GM23338 (cell line): ENCODE results near the gene DNAI1. TPM values are rescaled to one million over a fixed set of nuclear protein-coding genes. Genes with fewer than 3 reads are reported as not detected.

Experiments used
- ATAC-seq: fragments of 200-7000 bp; cut with Tn5 transposase; 3 replicates; pipeline ENCODE4 v1.9.1; 2020
- DNase-seq: peaks from one replicate; pipeline ENCODE4 v3.0.0-alpha.2; 2015; ENCODE audit warnings: low spot score
- H2AFZ ChIP-seq: fragments of 200-600 bp; sonication (generic); 2 replicates; pipeline ENCODE4 v1.8.0; 2016; ENCODE audit warnings: antibody characterized with exemption, mild to moderate bottlenecking, moderate library complexity
- H3F3A ChIP-seq: fragments of 200-600 bp; sonication (generic); replicated peaks from 2 replicates; pipeline ENCODE4 v1.8.0; 2017; ENCODE audit warnings: antibody characterized with exemption, mixed run types, low read depth
- H3K27ac ChIP-seq: fragments of 200-600 bp; sonication (generic); 2 replicates; pipeline ENCODE4 v1.6.1; 2016; ENCODE audit warnings: low read depth
- H3K27me3 ChIP-seq: fragments of 200-600 bp; sonication (generic); 2 replicates; pipeline ENCODE4 v1.8.0; 2016; ENCODE audit warnings: mild to moderate bottlenecking, mixed run types, moderate library complexity; ENCODE audit not compliant: insufficient read depth
- H3K36me3 ChIP-seq: fragments of 200-600 bp; sonication (generic); 2 replicates; pipeline ENCODE4 v1.8.0; 2016; ENCODE audit warnings: mild to moderate bottlenecking; ENCODE audit not compliant: insufficient read depth
- H3K4me1 ChIP-seq: fragments of 200-600 bp; sonication (generic); 2 replicates; pipeline ENCODE4 v1.8.0; 2016; ENCODE audit warnings: mild to moderate bottlenecking, moderate library complexity; ENCODE audit not compliant: insufficient read depth
- H3K4me2 ChIP-seq: fragments of 200-600 bp; sonication (generic); 2 replicates; pipeline ENCODE4 v1.7.1; 2017; ENCODE audit warnings: mixed run types
- H3K4me3 ChIP-seq: fragments of 200-600 bp; sonication (generic); 2 replicates; pipeline ENCODE4 v1.6.1; 2016; ENCODE audit warnings: mixed run types
- H3K79me2 ChIP-seq: fragments of 200-600 bp; sonication (generic); replicated peaks from 2 replicates; pipeline ENCODE4 v1.8.0; 2017; ENCODE audit warnings: mild to moderate bottlenecking; ENCODE audit not compliant: insufficient read depth
- H3K9me2 ChIP-seq: fragments of 200-600 bp; sonication (generic); 2 replicates; pipeline ENCODE4 v1.8.0; 2017; ENCODE audit not compliant: insufficient read depth
- H4K20me1 ChIP-seq: fragments of 200-600 bp; sonication (generic); replicated peaks from 2 replicates; pipeline ENCODE4 v1.8.0; 2017; ENCODE audit warnings: mild to moderate bottlenecking; ENCODE audit not compliant: insufficient read depth
- H3K27ac Mint-ChIP-seq: 2 replicates; pipeline ENCODE4 v1.8.0; 2020; ENCODE audit warnings: inconsistent platforms, mild to moderate bottlenecking, moderate library complexity, mixed read lengths
- H3K27me3 Mint-ChIP-seq: 3 replicates; pipeline ENCODE4 v1.8.0; 2022; ENCODE audit warnings: low read depth, mild to moderate bottlenecking, moderate library complexity, mixed read lengths, inconsistent platforms; ENCODE audit not compliant: insufficient read depth, poor library complexity
- H3K36me3 Mint-ChIP-seq: 3 replicates; pipeline ENCODE4 v1.8.0; 2021; ENCODE audit warnings: low read depth, mild to moderate bottlenecking, inconsistent platforms, moderate library complexity, mixed read lengths
- H3K4me1 Mint-ChIP-seq: 3 replicates; pipeline ENCODE4 v1.8.0; 2020; ENCODE audit warnings: mild to moderate bottlenecking, inconsistent platforms, mixed read lengths
- H3K4me3 Mint-ChIP-seq: 3 replicates; pipeline ENCODE4 v1.8.0; 2021; ENCODE audit warnings: moderate library complexity, mild to moderate bottlenecking, inconsistent platforms, mixed read lengths
- H3K9me3 Mint-ChIP-seq: 3 replicates; pipeline ENCODE4 v1.8.0; 2020; ENCODE audit warnings: moderate library complexity, mild to moderate bottlenecking, inconsistent platforms, mixed read lengths
- CREB1 ChIP-seq: fragments of 250-450 bp; sonication (Bioruptor Pico); IDR thresholded peaks from 2 replicates; pipeline ENCODE4 v1.5.0; 2020; ENCODE audit warnings: low read depth, mild to moderate bottlenecking, moderate library complexity
- CTCF ChIP-seq, 2 experiments: fragments of 200-600 bp in 1 of 2; sonication (generic) in 1 of 2; conservative IDR thresholded peaks; 2 replicates each; pipeline versions ENCODE4 v1.5.1 to v1.6.1; 2016 to 2017; ENCODE audit warnings: antibody characterized with exemption in 2 of 2, low read depth in 2 of 2, mild to moderate bottlenecking in 2 of 2, moderate library complexity in 1 of 2
- EZH2 ChIP-seq: fragments of 200-600 bp; sonication (generic); IDR thresholded peaks from one replicate; pipeline ENCODE4 v1.8.0; 2017; ENCODE audit warnings: antibody characterized with exemption, mild to moderate bottlenecking, low read depth; ENCODE audit not compliant: unreplicated experiment
- EZH2phosphoT487 ChIP-seq: fragments of 200-600 bp; sonication (generic); IDR thresholded peaks from one replicate; pipeline ENCODE4 v1.8.1; 2018; ENCODE audit warnings: antibody characterized with exemption; ENCODE audit not compliant: unreplicated experiment
- JUNB ChIP-seq: IDR thresholded peaks from one replicate; pipeline ENCODE4 v1.6.1; 2016; ENCODE audit warnings: antibody characterized with exemption; ENCODE audit not compliant: unreplicated experiment
- NANOG ChIP-seq: IDR thresholded peaks from 2 replicates; pipeline ENCODE4 v1.6.1; 2016; ENCODE audit warnings: antibody characterized with exemption, borderline replicate concordance
- POLR2AphosphoS5 ChIP-seq: IDR thresholded peaks from 2 replicates; pipeline ENCODE4 v1.6.1; 2016; ENCODE audit warnings: antibody characterized with exemption, low read depth
- REST ChIP-seq: IDR thresholded peaks from one replicate; pipeline ENCODE4 v1.6.1; 2018; ENCODE audit warnings: antibody characterized with exemption; ENCODE audit not compliant: unreplicated experiment
- STAT1 ChIP-seq: IDR thresholded peaks from one replicate; pipeline ENCODE4 v1.6.1; 2016; ENCODE audit warnings: antibody characterized with exemption; ENCODE audit not compliant: unreplicated experiment
- ZNF114 ChIP-seq: fragments of 250-450 bp; sonication (Bioruptor Pico); IDR thresholded peaks from 2 replicates; pipeline ENCODE4 v1.5.0; 2020; ENCODE audit warnings: mild to moderate bottlenecking, moderate library complexity
- ZNF331 ChIP-seq: fragments of 250-450 bp; sonication (Bioruptor Pico); IDR thresholded peaks from 2 replicates; pipeline ENCODE4 v1.5.0; 2020; ENCODE audit warnings: low read depth, mild to moderate bottlenecking, moderate library complexity
- polyA plus RNA-seq: library from polyadenylated mRNA; unstranded; fragments of >200 nt; fragmentation: Nextera tagmentation; extraction: Ambion mirVana; gene quantifications from 2 replicates; pipeline ENCODE4 v1.2.1, GENCODE V29; 2016
- total RNA-seq: library from RNA; depleted of rRNA; stranded (reverse); fragments of >200 nt; shearing (Covaris generic); gene quantifications from 2 replicates; pipeline ENCODE4 v1.2.3, GENCODE V29; 2014
- TF ChIP-seq, protein P1 (sequence below): fragments of 250-450 bp; sonication (Bioruptor Pico); IDR thresholded peaks from 2 replicates; pipeline ENCODE4 v1.5.0; 2020; ENCODE audit warnings: mild to moderate bottlenecking, moderate library complexity
- TF ChIP-seq, protein P2 (sequence below): IDR thresholded peaks from 2 replicates; pipeline ENCODE4 v1.6.1; 2016; ENCODE audit warnings: antibody characterized with exemption

DNAI1 gene
- total and polyA plus RNA-seq, 2 experiments from 2014 or later: 1.0 to 1.1 TPM

DNA sequence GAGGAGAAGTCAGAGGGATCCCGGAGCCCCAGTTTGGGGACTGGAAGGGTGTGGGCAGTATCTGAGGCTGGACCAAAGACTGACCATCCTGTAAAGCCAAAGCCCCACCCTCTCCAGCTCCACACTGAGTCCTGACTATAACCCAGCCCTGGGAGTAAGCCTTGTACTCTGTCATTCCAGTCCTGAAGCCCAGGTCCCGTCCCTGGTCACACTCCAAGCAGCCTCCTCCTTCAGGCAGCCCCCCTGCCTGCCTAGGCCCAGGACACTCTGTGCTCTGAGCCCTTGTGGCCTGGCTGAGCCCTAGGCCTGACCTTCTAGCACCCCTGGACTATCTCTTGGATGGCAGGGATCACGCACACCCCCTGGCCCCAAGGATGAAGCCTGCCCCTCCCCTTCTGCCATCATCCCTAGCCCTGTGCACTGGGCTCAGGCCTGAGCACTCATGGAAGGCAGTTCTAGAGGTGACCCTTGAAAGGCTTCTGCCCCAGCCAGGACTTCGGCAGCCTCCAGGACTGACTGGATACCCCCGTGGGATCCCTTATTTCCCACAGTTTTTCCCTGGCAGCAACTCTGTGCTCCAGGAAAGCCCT, 92.2 kb downstream of the DNAI1 start:
- no peaks in the 10 kb centered on the region; the same call in 2 of the 3 replicates for H3K9me3 Mint-ChIP-seq
- H3K27ac Mint-ChIP-seq: no peak overlapping the region
- Histone ChIP-seq H3K36me3 (no peaks in the 10 kb centered on the region), H3K27me3 (no peaks in the 10 kb centered on the region), H3K27ac (no peak overlapping the region), H4K20me1 (no peaks in the 10 kb centered on the region), H3K9me2 (no peaks in the 10 kb centered on the region), H3K4me1 (peaks cover 12% of the 10 kb centered on the region), H2AFZ (no peak overlapping the region), H3K4me3 (no peak overlapping the region), H3F3A (no peaks in the 10 kb centered on the region), H3K4me2 (no peak overlapping the region), H3K79me2 (no peaks in the 10 kb centered on the region)
- H3K36me3 Mint-ChIP-seq: no peaks in the 10 kb centered on the region
- H3K27me3 Mint-ChIP-seq: peaks cover 16% of the 10 kb centered on the region
- DNase-seq (no peak), ATAC-seq (no peak)
- no peak overlapping the region for H3K4me3 Mint-ChIP-seq
- no peak for TF ChIP-seq NANOG
- no peak for TF ChIP-seq STAT1
- TF ChIP-seq ZNF114 (CRISPR knock-in tag): no peak
- TF ChIP-seq, protein P1, sequence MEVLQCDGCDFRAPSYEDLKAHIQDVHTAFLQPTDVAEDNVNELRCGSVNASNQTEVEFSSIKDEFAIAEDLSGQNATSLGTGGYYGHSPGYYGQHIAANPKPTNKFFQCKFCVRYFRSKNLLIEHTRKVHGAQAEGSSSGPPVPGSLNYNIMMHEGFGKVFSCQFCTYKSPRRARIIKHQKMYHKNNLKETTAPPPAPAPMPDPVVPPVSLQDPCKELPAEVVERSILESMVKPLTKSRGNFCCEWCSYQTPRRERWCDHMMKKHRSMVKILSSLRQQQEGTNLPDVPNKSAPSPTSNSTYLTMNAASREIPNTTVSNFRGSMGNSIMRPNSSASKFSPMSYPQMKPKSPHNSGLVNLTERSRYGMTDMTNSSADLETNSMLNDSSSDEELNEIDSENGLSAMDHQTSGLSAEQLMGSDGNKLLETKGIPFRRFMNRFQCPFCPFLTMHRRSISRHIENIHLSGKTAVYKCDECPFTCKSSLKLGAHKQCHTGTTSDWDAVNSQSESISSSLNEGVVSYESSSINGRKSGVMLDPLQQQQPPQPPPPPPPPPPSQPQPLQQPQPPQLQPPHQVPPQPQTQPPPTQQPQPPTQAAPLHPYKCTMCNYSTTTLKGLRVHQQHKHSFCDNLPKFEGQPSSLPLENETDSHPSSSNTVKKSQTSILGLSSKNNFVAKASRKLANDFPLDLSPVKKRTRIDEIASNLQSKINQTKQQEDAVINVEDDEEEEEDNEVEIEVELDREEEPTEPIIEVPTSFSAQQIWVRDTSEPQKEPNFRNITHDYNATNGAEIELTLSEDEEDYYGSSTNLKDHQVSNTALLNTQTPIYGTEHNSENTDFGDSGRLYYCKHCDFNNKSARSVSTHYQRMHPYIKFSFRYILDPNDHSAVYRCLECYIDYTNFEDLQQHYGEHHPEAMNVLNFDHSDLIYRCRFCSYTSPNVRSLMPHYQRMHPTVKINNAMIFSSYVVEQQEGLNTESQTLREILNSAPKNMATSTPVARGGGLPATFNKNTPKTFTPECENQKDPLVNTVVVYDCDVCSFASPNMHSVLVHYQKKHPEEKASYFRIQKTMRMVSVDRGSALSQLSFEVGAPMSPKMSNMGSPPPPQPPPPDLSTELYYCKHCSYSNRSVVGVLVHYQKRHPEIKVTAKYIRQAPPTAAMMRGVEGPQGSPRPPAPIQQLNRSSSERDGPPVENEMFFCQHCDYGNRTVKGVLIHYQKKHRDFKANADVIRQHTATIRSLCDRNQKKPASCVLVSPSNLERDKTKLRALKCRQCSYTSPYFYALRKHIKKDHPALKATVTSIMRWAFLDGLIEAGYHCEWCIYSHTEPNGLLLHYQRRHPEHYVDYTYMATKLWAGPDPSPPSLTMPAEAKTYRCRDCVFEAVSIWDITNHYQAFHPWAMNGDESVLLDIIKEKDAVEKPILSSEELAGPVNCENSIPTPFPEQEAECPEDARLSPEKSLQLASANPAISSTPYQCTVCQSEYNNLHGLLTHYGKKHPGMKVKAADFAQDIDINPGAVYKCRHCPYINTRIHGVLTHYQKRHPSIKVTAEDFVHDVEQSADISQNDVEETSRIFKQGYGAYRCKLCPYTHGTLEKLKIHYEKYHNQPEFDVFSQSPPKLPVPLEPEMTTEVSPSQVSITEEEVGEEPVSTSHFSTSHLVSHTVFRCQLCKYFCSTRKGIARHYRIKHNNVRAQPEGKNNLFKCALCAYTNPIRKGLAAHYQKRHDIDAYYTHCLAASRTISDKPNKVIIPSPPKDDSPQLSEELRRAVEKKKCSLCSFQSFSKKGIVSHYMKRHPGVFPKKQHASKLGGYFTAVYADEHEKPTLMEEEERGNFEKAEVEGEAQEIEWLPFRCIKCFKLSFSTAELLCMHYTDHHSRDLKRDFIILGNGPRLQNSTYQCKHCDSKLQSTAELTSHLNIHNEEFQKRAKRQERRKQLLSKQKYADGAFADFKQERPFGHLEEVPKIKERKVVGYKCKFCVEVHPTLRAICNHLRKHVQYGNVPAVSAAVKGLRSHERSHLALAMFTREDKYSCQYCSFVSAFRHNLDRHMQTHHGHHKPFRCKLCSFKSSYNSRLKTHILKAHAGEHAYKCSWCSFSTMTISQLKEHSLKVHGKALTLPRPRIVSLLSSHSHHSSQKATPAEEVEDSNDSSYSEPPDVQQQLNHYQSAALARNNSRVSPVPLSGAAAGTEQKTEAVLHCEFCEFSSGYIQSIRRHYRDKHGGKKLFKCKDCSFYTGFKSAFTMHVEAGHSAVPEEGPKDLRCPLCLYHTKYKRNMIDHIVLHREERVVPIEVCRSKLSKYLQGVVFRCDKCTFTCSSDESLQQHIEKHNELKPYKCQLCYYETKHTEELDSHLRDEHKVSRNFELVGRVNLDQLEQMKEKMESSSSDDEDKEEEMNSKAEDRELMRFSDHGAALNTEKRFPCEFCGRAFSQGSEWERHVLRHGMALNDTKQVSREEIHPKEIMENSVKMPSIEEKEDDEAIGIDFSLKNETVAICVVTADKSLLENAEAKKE (CRISPR knock-in tag): no peak
- no peak for TF ChIP-seq JUNB
- TF ChIP-seq, protein P2, sequence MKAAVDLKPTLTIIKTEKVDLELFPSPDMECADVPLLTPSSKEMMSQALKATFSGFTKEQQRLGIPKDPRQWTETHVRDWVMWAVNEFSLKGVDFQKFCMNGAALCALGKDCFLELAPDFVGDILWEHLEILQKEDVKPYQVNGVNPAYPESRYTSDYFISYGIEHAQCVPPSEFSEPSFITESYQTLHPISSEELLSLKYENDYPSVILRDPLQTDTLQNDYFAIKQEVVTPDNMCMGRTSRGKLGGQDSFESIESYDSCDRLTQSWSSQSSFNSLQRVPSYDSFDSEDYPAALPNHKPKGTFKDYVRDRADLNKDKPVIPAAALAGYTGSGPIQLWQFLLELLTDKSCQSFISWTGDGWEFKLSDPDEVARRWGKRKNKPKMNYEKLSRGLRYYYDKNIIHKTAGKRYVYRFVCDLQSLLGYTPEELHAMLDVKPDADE: no peak
- no peak for TF ChIP-seq REST
- no peak for TF ChIP-seq EZH2
- TF ChIP-seq CTCF (conservative IDR thresholded peaks at IDR 0.05; ENCODE audit: low read depth in 2 of 2): no peak
- no peak for TF ChIP-seq POLR2AphosphoS5
- TF ChIP-seq EZH2phosphoT487: no peak
- no peak for TF ChIP-seq ZNF331 (CRISPR knock-in tag)
- no peak for TF ChIP-seq CREB1 (CRISPR knock-in tag)
- H3K4me1 Mint-ChIP-seq: peaks cover 19% of the 10 kb centered on the region
